HG03565 (cell line): ENCODE data around the gene OR52I1.

Experiments
- ATAC-seq: cut with Tn5 transposase; IDR thresholded peaks from one replicate; pipeline ENCODE4 v1.9.1; 2021; ENCODE audit warnings: mild to moderate bottlenecking, moderate library complexity; ENCODE audit not compliant: unreplicated experiment

The OR52I1 gene

GRCh38 chr11:4610258-4610935, 16.6 kb downstream of the OR52I1 start:
- ATAC-seq: no peak

- no peak for ATAC-seq
Observed at GRCh38 chr11:4611986-4612385, 18.1 kb downstream of the OR52I1 start.

- no peak for ATAC-seq
Observed at GRCh38 chr11:4615856-4616444, 22.1 kb downstream of the OR52I1 start.

GRCh38 chr11:4619514-4619913, 25.7 kb downstream of the OR52I1 start:
- ATAC-seq: no peak

GRCh38 chr11:4626207-4627099, 32.6 kb downstream of the OR52I1 start:
- ATAC-seq: no peak

GRCh38 chr11:4636136-4636535, 42.3 kb downstream of the OR52I1 start:
- no peak for ATAC-seq

- peak; percentile 95 for ATAC-seq
Observed at GRCh38 chr11:4636962-4637661, 43.3 kb downstream of the OR52I1 start, which contains the start of gene OR51D1. TSS of gene OR51D1 (plus strand) at chr11:4637477. CDS start at chr11:4639791, 2,314 bp downstream.

- ATAC-seq: no peak
Observed at GRCh38 chr11:4637662-4638047, 43.8 kb downstream of the OR52I1 start.

GRCh38 chr11:4639931-4640330, 46.1 kb downstream of the OR52I1 start:
- ATAC-seq: no peak

- ATAC-seq: no peak
Observed at GRCh38 chr11:4641501-4641900, 47.7 kb downstream of the OR52I1 start.

GRCh38 chr11:4642043-4642442, 48.2 kb downstream of the OR52I1 start:
- ATAC-seq: no peak

- no peak for ATAC-seq
Observed at GRCh38 chr11:4643076-4643475, 49.2 kb downstream of the OR52I1 start.

- ATAC-seq: no peak
Observed at GRCh38 chr11:4643682-4644081, 49.8 kb downstream of the OR52I1 start, which contains the start of gene OR51E1. TSS of gene OR51E1 (plus strand) at chr11:4643982. CDS start at chr11:4652527, 8,545 bp downstream.

GRCh38 chr11:4644233-4644632, 50.4 kb downstream of the OR52I1 start:
- no peak for ATAC-seq
